Muscle layer of duodenum (tissue), 2 donors: Measurements from ENCODE around the gene ADORA3.

Experiments used
- H3K27ac ChIP-seq: one replicate; pipeline ENCODE4 v1.7.0; 2013; ENCODE audit warnings: mild to moderate bottlenecking, low read length
- H3K27me3 ChIP-seq: one replicate; pipeline ENCODE4 v1.7.0; 2013; ENCODE audit warnings: low read depth, mild to moderate bottlenecking, control low read depth, low read length
- H3K36me3 ChIP-seq, 2 donors: one replicate each; pipeline ENCODE4 v1.7.0; 2013; ENCODE audit warnings: low read length in 2 of 2, control low read depth in 1 of 2, mild to moderate bottlenecking in 1 of 2; ENCODE audit not compliant: insufficient read depth in 2 of 2, control insufficient read depth in 1 of 2
- H3K4me1 ChIP-seq, 2 donors: one replicate each; pipeline ENCODE4 v1.7.0; 2013; ENCODE audit warnings: low read length in 2 of 2, mild to moderate bottlenecking in 2 of 2, control low read depth in 1 of 2, moderate library complexity in 1 of 2; ENCODE audit not compliant: insufficient read depth in 2 of 2, control insufficient read depth in 1 of 2
- H3K4me3 ChIP-seq, 2 donors: one replicate each; pipeline ENCODE4 v1.7.0; 2013; ENCODE audit warnings: low read length in 2 of 2, low read depth in 1 of 2, mild to moderate bottlenecking in 1 of 2
- H3K9me3 ChIP-seq, 2 donors: one replicate each; pipeline ENCODE4 v1.7.0; 2013; ENCODE audit warnings: low read length in 2 of 2, control low read depth in 1 of 2, mild to moderate bottlenecking in 1 of 2; ENCODE audit not compliant: control insufficient read depth in 1 of 2
- donor health status: healthy.

ADORA3 gene

DNA sequence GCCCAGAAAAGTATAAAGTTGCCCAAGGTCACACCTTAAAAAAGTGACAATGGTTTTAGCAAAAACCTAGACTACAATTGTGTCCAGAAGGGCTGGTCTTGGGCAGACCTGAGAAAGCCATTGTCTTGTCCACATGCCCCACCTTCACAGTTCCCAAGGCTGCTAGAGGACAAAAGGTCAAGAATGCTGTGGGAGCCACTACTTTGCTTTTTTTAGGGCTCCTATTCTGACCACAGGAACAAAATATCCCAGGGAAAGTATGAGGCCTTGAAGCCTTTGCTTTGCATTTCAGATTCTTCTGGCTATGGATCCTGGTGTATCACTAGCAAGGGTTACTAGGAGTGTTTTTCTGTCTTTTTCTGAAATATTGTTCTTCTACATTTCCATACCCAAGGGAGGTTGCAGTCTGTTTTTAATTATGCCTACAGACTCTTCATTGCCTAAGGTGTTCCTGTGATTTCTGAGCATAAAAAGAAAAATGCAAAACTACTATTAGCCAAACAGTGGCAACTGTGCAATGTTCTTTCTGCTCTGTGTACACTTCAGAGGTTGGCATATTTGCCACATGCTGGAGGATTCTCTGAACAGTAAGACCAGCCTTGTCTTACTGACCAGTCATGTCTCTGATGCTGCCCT, 18.9 kb downstream of the ADORA3 start:
- no peak overlapping the region for H3K4me3 ChIP-seq
- H3K4me1 ChIP-seq: peaks cover 0 to 5% of the 10 kb centered on the region in 2 donors
- no peaks in the 10 kb centered on the region for H3K36me3 ChIP-seq
- no peaks in the 10 kb centered on the region for H3K9me3 ChIP-seq
- H3K27ac ChIP-seq: no peak overlapping the region
- no peaks in the 10 kb centered on the region for H3K27me3 ChIP-seq

DNA sequence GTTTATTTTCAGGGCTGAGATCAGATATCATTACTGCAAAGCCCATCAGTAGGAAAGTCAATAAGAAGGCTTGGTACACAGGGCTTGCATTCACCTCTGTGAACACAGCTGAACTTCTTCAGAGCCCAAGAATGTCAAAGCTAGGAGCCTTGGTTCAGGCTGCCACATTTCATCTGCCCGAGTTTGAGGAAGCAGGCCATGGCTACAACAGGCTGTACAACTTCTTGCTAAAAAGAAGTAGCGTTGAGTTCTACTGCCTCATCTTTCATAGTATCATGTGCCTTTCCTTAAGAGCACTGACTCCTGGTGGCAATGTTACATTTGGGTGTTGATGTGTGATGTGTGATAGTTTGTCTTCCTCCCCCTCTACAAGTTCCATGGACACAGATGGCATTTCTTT, 19.6 kb downstream of the ADORA3 start:
- H3K9me3 ChIP-seq: no peaks in the 10 kb centered on the region
- H3K27ac ChIP-seq: no peak overlapping the region
- no peaks in the 10 kb centered on the region for H3K36me3 ChIP-seq
- H3K27me3 ChIP-seq: no peaks in the 10 kb centered on the region
- H3K4me3 ChIP-seq: no peak overlapping the region
- H3K4me1 ChIP-seq: peaks cover 0 to 5% of the 10 kb centered on the region in 2 donors

DNA sequence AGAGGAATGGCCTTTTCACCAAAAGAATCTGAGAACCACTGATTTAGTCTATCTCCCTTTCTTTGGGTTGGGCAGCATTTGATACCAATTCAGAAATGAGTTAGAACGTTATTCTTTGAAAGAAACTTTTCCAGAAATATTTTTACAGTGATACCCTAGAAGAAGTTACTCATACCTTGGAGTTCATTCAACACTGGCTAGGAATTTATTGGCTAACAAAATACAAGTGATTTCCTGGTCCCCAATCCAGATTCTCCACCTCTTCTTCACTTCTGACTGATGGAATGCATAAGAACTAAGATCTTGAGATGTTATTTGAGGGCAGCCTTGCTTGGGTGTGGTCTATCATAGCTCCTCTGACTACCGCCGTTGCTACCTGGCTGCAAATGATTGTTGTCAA, 20.3 kb downstream of the ADORA3 start:
- H3K27me3 ChIP-seq: no peaks in the 10 kb centered on the region
- no peaks in the 10 kb centered on the region for H3K36me3 ChIP-seq
- H3K9me3 ChIP-seq: no peaks in the 10 kb centered on the region
- H3K4me3 ChIP-seq: no peak overlapping the region
- H3K4me1 ChIP-seq: peaks cover 0 to 5% of the 10 kb centered on the region in 2 donors
- no peak overlapping the region for H3K27ac ChIP-seq

DNA sequence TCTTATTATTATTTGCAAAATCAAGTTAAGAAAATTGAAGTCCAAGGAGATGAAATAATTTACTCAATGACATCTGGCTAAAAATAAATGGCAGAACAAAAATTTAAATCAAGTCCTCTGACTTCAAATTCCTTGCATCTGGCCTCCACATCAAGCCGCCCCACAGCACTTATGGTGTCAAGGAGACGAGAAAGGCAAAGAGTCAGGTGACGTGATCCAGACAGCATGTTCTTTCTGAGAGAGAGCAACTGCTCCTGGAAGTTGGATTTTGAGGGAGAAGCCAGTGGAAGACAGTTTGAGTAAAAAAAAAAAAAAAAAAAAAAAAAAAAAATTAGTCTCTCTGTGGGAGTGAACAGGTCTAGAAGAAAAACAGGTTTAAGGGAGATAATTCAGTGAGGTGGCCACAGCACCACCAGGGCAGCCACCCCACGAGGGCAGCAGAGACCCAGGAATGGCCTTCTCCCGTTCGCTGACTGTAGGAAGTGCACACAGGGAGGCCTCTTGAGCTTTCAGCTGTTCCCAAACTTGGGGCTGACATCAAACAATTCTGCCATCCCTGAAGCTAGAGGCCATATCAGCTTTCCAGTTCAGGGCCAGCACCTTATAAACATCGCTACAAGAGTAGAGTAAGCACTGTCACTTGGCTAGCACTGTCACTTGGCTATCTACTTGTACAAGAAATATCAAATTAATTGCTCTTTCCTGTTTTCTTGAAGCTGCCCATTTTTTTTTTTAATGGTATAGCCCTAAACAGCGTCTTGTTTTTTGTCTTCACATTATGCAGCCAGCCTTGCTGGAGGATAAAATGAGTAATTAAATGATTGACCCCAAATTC, 21.8 kb downstream of the ADORA3 start:
- H3K27me3 ChIP-seq: no peaks in the 10 kb centered on the region
- no peaks in the 10 kb centered on the region for H3K9me3 ChIP-seq
- no peaks in the 10 kb centered on the region for H3K36me3 ChIP-seq
- no peak overlapping the region for H3K4me3 ChIP-seq
- H3K27ac ChIP-seq: no peak overlapping the region
- H3K4me1 ChIP-seq: peaks cover 0 to 5% of the 10 kb centered on the region in 2 donors

DNA sequence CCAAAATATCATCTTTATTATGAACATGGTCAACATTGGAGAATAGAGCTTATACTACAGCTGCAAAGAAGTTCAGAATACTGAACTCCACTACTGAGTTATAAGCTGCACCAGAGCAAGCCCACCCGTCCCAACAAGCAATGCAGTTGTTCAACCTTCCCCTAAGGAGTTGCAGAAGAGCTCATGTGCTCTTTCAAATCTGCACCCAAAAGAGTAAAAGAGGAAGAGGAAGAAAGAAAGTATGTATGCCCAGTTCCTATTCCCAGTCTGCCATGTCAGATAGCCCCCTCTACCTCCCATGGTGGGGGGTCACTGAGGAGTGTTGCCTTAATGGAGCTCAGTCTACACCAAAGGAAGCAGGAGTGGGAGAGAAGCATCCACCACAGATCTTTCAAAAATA, 22.8 kb downstream of the ADORA3 start:
- Histone ChIP-seq H3K27me3 (no peaks in the 10 kb centered on the region), H3K36me3 (no peaks in the 10 kb centered on the region), H3K27ac (no peak overlapping the region), H3K9me3 (no peaks in the 10 kb centered on the region), H3K4me3 (no peak overlapping the region), H3K4me1 (peaks cover 0 to 5% of the 10 kb centered on the region in 2 donors)

DNA sequence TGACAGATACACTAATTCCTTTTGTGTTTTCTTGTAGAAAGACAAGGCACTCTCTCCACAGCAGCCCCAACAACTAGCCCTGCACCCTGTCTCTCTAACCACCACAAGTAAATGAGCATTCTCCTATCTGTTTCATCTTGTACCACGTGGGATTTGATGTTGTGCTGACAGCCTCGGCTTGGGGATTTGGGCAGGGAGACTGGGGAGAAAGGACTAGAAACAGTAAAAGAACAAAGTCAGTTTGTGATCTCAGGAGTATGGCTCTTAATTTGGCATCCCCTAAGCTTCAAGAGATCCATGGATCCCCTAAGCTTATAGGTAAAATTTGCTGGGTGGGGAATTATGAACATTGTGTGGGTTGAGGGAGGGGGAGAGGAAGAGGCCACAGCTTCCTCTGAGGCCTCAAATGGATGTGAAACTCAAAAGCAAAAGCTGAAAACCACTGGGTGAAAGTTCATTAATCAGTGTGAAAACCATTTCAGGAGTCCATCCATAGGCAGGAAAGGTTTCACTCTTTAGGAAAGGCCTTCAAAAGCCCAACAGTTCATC, 26.6 kb downstream of the ADORA3 start:
- Histone ChIP-seq H3K36me3 (peaks cover 0 to 6% of the 10 kb centered on the region in 2 donors), H3K27ac (peak overlapping the region; percentile 72), H3K27me3 (no peaks in the 10 kb centered on the region), H3K4me3 (no peak overlapping the region), H3K4me1 (peaks cover 0 to 3% of the 10 kb centered on the region in 2 donors), H3K9me3 (no peaks in the 10 kb centered on the region)

DNA sequence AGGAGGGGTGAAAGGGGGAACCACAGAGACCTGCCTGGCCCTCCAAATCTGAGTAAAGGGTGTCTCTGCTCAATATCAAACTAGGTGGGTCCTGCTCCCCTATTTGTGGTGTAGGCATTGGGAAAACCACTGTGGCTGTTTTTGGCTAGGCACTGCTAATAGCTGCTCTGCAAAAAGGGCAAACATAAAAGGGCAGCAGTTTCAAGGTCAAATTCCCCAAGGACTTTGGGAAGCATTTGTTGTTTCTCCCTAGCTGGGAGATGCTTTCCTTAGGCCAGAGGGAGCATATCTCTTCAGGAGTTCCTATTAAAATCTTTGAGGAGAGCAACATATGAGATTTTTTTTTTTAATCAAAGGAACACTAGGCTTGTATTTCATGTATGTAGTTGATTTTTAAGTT, 27.2 kb downstream of the ADORA3 start:
- no peaks in the 10 kb centered on the region for H3K27me3 ChIP-seq
- peak overlapping the region; percentile 72 for H3K27ac ChIP-seq
- H3K36me3 ChIP-seq: peaks cover 0 to 9% of the 10 kb centered on the region in 2 donors
- peak overlapping the region in 1 of 2 donors; percentile 7 for H3K4me3 ChIP-seq
- no peaks in the 10 kb centered on the region for H3K4me1 ChIP-seq
- H3K9me3 ChIP-seq: no peaks in the 10 kb centered on the region

DNA sequence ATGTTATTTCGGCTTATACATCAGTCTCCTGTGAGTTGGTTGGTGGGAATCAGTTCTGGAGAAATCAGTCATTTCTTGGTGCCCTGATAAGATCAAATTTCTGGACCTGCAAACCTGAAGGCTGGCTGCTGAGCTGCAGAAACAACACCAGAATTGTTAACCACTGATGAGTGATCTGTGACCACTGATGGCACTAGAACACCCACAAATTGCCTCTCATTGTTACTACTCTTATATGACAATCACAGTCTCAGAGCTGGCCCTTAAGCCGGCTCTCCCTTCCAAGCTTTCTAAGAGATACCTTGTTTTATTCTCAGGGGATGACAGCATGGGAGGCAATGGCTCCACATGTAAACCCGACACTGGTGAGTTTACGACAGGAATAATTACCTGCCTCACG, 27.7 kb downstream of the ADORA3 start:
- Histone ChIP-seq H3K9me3 (no peaks in the 10 kb centered on the region), H3K27ac (peak overlapping the region; percentile 72), H3K4me3 (peak overlapping the region in 1 of 2 donors; percentile 7), H3K27me3 (no peaks in the 10 kb centered on the region), H3K4me1 (no peaks in the 10 kb centered on the region), H3K36me3 (peaks cover 0 to 14% of the 10 kb centered on the region in 2 donors)

DNA sequence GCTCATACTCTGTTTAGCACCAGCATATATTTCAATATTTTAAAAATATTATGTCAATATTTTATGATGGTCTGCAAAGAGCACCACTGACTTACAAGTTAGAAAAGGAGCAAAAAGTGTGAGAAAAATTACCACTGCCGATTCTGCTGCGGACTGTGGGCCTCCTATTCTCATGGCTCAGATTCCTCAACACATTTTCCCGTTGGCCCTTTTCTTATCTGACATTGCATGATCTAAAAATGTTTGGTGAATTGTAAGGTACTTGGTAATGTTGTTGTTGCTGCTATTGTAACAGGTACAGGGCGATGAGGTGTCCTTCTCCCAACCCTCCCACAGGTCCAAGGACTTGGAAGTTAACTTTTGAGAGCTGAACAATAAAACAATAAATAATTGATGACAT, 28.9 kb downstream of the ADORA3 start:
- H3K4me1 ChIP-seq: no peaks in the 10 kb centered on the region
- H3K4me3 ChIP-seq: peak overlapping the region; percentile 40 to 57
- peaks cover 10 to 26% of the 10 kb centered on the region in 2 donors for H3K36me3 ChIP-seq
- no peaks in the 10 kb centered on the region for H3K9me3 ChIP-seq
- peak overlapping the region; percentile 93 for H3K27ac ChIP-seq
- no peaks in the 10 kb centered on the region for H3K27me3 ChIP-seq

DNA sequence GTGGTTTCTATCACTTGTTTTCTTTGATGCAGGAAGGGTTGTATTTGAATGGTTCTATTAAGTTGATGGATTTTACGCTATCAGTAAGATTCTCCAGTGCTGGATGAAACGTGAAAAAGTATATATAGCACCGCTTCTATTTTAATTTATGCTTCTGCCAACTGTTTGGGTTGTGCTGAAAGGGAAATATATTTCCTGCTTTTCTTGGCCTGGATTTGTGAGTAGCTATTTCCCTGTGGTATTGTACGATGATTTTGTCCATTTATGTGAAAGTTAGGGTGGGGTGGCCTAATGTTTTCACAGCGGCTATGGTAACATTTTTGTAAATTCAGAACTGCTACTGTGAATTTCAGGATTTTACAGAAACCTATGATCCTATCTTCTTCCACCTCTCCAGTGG, 29.3 kb downstream of the ADORA3 start:
- Histone ChIP-seq H3K36me3 (peaks cover 11 to 30% of the 10 kb centered on the region in 2 donors), H3K27ac (peak overlapping the region; percentile 93), H3K9me3 (no peaks in the 10 kb centered on the region), H3K27me3 (no peaks in the 10 kb centered on the region), H3K4me1 (no peaks in the 10 kb centered on the region), H3K4me3 (peak overlapping the region; percentile 40 to 57)

DNA sequence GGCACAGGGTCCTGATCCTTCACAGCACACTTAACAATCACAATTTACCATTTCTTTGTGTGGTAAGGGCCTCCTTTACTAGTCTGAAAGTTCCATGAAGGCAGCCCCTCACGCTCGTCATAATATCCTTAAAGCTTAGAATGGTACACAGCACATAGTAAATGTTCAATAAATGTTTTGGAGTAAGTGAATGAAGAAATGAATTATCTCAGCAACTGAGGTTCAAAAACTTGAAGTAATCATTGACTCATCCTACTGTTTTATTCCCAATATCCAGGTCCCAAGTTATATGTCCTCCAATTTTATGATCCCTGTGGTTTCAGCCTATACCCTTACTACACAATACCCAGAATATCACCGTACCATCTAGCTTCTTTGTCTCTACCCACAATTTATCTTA, 31.9 kb downstream of the ADORA3 start:
- no peaks in the 10 kb centered on the region for H3K9me3 ChIP-seq
- no peaks in the 10 kb centered on the region for H3K27me3 ChIP-seq
- peak overlapping the region; percentile 32 for H3K27ac ChIP-seq
- no peak overlapping the region for H3K4me3 ChIP-seq
- H3K36me3 ChIP-seq: peaks cover 11 to 49% of the 10 kb centered on the region in 2 donors
- H3K4me1 ChIP-seq: no peaks in the 10 kb centered on the region
